Panc1 (cell line): Measurements from ENCODE around the gene TMEM95. TPM values are rescaled to one million over a fixed set of nuclear protein-coding genes. Genes with fewer than 3 reads are reported as not detected.
A peak's percentile ranks its signal among the peaks of the same experiment; 100 is the strongest.

Source experiments
- ATAC-seq: fragments of 200-7000 bp; cut with Tn5 transposase; 2 replicates; pipeline ENCODE4 v1.9.1; 2020; ENCODE audit warnings: mild to moderate bottlenecking, moderate library complexity
- BruUV-seq: library from RNA; stranded (reverse); fragments of 400-500 nt; replicated peaks from 2 replicates; lab custom pipeline; 2021; lab: Mats Ljungman, UMichigan
- CTCF ChIA-PET: fragments of 300-600 bp; sonication (Branson Sonifier 250); formaldehyde crosslinking; loops from one replicate; lab custom pipeline; 2022; ENCODE audit warnings: antibody characterized with exemption; lab: Charles Lee
- POLR2A ChIA-PET: fragments of 300-600 bp; sonication (Branson Sonifier 250); formaldehyde crosslinking; loops from one replicate; lab custom pipeline; 2022; ENCODE audit warnings: antibody characterized with exemption; lab: Charles Lee
- DNase-seq: peaks from one replicate; pipeline ENCODE4 v3.0.0-alpha.2; 2010; ENCODE audit warnings: low read depth, low spot score
- H3K27ac ChIP-seq: 2 replicates; pipeline ENCODE4 v1.5.1; 2011; ENCODE audit warnings: mild to moderate bottlenecking, low read length, inconsistent platforms
- H3K27me3 ChIP-seq: fragments of 200-500 bp; sonication (Bioruptor generic); 2 replicates; pipeline ENCODE4 v1.6.0; 2014; ENCODE audit warnings: low read length, inconsistent platforms; ENCODE audit not compliant: control insufficient read depth, insufficient read depth
- H3K36me3 ChIP-seq: fragments of 200-500 bp; sonication (Bioruptor generic); 2 replicates; pipeline ENCODE4 v1.5.1; 2014; ENCODE audit warnings: inconsistent platforms, mild to moderate bottlenecking, low read length, moderate library complexity; ENCODE audit not compliant: control insufficient read depth, insufficient read depth
- H3K4me1 ChIP-seq: 2 replicates; pipeline ENCODE4 v1.5.1; 2011; ENCODE audit warnings: inconsistent platforms, mild to moderate bottlenecking, low read length, moderate library complexity; ENCODE audit not compliant: control insufficient read depth, insufficient read depth
- H3K4me3 ChIP-seq, 2 experiments: 2 replicates each; pipeline ENCODE4 v1.5.1; 2011 to 2012; ENCODE audit warnings: low read depth in 2 of 2, low read length in 2 of 2, mild to moderate bottlenecking in 2 of 2, inconsistent platforms in 1 of 2, moderate library complexity in 1 of 2
- H3K9me3 ChIP-seq: fragments of 200-500 bp; sonication (Bioruptor generic); 2 replicates; pipeline ENCODE4 v1.5.1; 2014; ENCODE audit warnings: low read depth, mild to moderate bottlenecking, inconsistent platforms, low read length, moderate library complexity; ENCODE audit not compliant: control insufficient read depth, insufficient read depth
- CTCF ChIP-seq: fragments of 450-650 bp; IDR thresholded peaks from 2 replicates; pipeline ENCODE4 v1.5.1; 2017; ENCODE audit warnings: mild to moderate bottlenecking
- POLR2AphosphoS5 ChIP-seq: IDR thresholded peaks from 2 replicates; pipeline ENCODE4 v1.6.1; 2012; ENCODE audit warnings: mild to moderate bottlenecking, low read depth, low read length, moderate library complexity
- REST ChIP-seq, 2 experiments: IDR thresholded peaks; 2 replicates each; pipeline ENCODE4 v1.6.1; 2011 to 2012; ENCODE audit warnings: low read depth in 2 of 2, control low read depth in 1 of 2, low read length in 1 of 2, mild to moderate bottlenecking in 1 of 2, moderate library complexity in 1 of 2; ENCODE audit not compliant: insufficient read depth in 1 of 2
- SIN3A ChIP-seq: IDR thresholded peaks from 2 replicates; pipeline ENCODE4 v1.6.1; 2012; ENCODE audit warnings: low read depth, mild to moderate bottlenecking, low read length, moderate library complexity, borderline replicate concordance; ENCODE audit not compliant: insufficient read depth
- TCF7L2 ChIP-seq: IDR thresholded peaks from 2 replicates; pipeline ENCODE4 v1.6.1; 2011; ENCODE audit warnings: mild to moderate bottlenecking, low read depth, low read length, inconsistent platforms
- in situ Hi-C: cut with HindIII; loops from 2 replicates; pipeline ENCODE4 v1.10.0; 2016; ENCODE audit warnings: low sequenced_read_pairs, low pct_unique_long_range_greater_than_20kb
- intact Hi-C: fragments of 100-400 bp; cut with micrococcal nuclease; formaldehyde crosslinking; loops from one replicate; pipeline ENCODE4 v1.10.0; 2022; ENCODE audit not compliant: unreplicated experiment
- total RNA-seq: library from RNA; stranded (reverse); gene quantifications from one replicate; pipeline ENCODE4 v1.2.1, GENCODE V29; 2021; ENCODE audit not compliant: unreplicated experiment

TMEM95 gene
- total RNA-seq, 1 experiment from 2014 or later: not detected

- in situ Hi-C loops: no loop called here
- Histone ChIP-seq H3K27ac (peak within 1 kb of the TSS; percentile 76), H3K4me1 (peaks cover 3% of the 10 kb centered on the region), H3K9me3 (no peaks in the 10 kb centered on the region), H3K4me3 (peak within 1 kb of the TSS; percentile 61 to 63), H3K27me3 (no peaks in the 10 kb centered on the region), H3K36me3 (no peaks in the 10 kb centered on the region)
- peak; percentile 96 for ATAC-seq
- no peak for TF ChIP-seq REST (IDR thresholded peaks at IDR 0.05; ENCODE audit: insufficient read depth in 1 of 2, low read depth in 2 of 2, low read length in 1 of 2)
- TF ChIP-seq TCF7L2: no peak
- no peak for TF ChIP-seq CTCF
- TF ChIP-seq POLR2AphosphoS5: peak; percentile 65
- 0 out of 2 replicates have a peak, but pooled peaks have one; percentile 21 for TF ChIP-seq SIN3A
- ChIA-PET CTCF (interaction anchor here (0.7 kb wide), 2 partner anchors 48 to 148 kb away, joined by 4 to 5 read pairs; no protein-coding TSS in a partner anchor), POLR2A (interaction anchor here (0.6 to 1.6 kb wide), 4 partner anchors 31 to 1963 kb away, joined by 3 to 9 read pairs (median 4); partner anchors contain the start of genes POLR2A and TMEM102)
- intact Hi-C loops: no loop called here
- DNase-seq: peak; percentile 96
- no TSS peak for BruUV-seq
Measured at GRCh38 chr17:7403977-7404736, 49.2 kb downstream of the TMEM95 start, which contains the start of gene TMEM256. TMEM256 (minus strand) TSS chr17:7404097; CDS start chr17:7404084, 13 bp downstream.

GRCh38 chr17:7404737-7405349 lies 49.9 kb downstream of the TMEM95 start:
- BruUV-seq: no TSS peak
- H3K4me3 ChIP-seq: peak overlapping the region; percentile 61 to 63
- H3K4me1 ChIP-seq: peaks cover 3% of the 10 kb centered on the region
- ChIA-PET CTCF (interaction anchor here (0.7 kb wide), 1 partner anchor 49 kb away, joined by 4 read pairs; no protein-coding TSS in a partner anchor), POLR2A (interaction anchor here (0.6 to 0.8 kb wide), 2 partner anchors 80 to 1964 kb away, joined by 3 read pairs; partner anchors contain the start of gene POLR2A)
- H3K9me3 ChIP-seq: no peaks in the 10 kb centered on the region
- in situ Hi-C loops (no loop called here), intact Hi-C loops (no loop called here)
- H3K36me3 ChIP-seq: no peaks in the 10 kb centered on the region
- ATAC-seq (peak; percentile 38), DNase-seq (no peak)
- TF ChIP-seq TCF7L2 (no peak), CTCF (no peak), SIN3A (no peak), REST (IDR thresholded peaks at IDR 0.05; ENCODE audit: insufficient read depth in 1 of 2, low read depth in 2 of 2, low read length in 1 of 2) (no peak), POLR2AphosphoS5 (no peak)
- H3K27ac ChIP-seq: peak overlapping the region; percentile 57
- H3K27me3 ChIP-seq: no peaks in the 10 kb centered on the region
